Measurements from ENCODE around the gene PCGF5.
A peak's percentile ranks its signal among the peaks of the same experiment; 100 is the strongest.
"Not testable (repeated sequence)": the region's sequence is repeated elsewhere in the genome, so short reads cannot be mapped to it uniquely, and the experiment has no call there.

Gene PCGF5

GRCh38 chr10:91253300-91253699 is 32.8 kb downstream of the PCGF5 start (continued):
- TF ChIP-seq, protein P1, sequence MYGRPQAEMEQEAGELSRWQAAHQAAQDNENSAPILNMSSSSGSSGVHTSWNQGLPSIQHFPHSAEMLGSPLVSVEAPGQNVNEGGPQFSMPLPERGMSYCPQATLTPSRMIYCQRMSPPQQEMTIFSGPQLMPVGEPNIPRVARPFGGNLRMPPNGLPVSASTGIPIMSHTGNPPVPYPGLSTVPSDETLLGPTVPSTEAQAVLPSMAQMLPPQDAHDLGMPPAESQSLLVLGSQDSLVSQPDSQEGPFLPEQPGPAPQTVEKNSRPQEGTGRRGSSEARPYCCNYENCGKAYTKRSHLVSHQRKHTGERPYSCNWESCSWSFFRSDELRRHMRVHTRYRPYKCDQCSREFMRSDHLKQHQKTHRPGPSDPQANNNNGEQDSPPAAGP (tag by site-specific recombination; IDR thresholded peaks at IDR 0.05): no peak
- no peak for TF ChIP-seq ZBTB7A (tag by site-specific recombination; IDR thresholded peaks at IDR 0.05; ENCODE audit: low read depth)

GRCh38 chr10:91257310-91257709 is 36.8 kb downstream of the PCGF5 start:
- ChIA-PET POLR2A (no interaction called here), CTCF (interaction anchor here (0.8 kb wide), 1 partner anchor 214 kb away, joined by 3 read pairs; no protein-coding TSS in a partner anchor)
- H3K9me3 ChIP-seq (ENCODE audit: control insufficient read depth, insufficient read depth, low read depth, low read length): no peaks in the 10 kb centered on the region
- H3K36me3 ChIP-seq (ENCODE audit: control insufficient read depth in 2 of 2, insufficient read depth in 1 of 2, low read length in 2 of 2): peaks cover 12 to 37% of the 10 kb centered on the region in 2 experiments
- H3K4me1 ChIP-seq (ENCODE audit: control insufficient read depth, insufficient read depth, low read length): no peaks in the 10 kb centered on the region
- TF ChIP-seq KLF1 (tag by site-specific recombination; IDR thresholded peaks at IDR 0.05) (no peak), YY2 (tag by site-specific recombination; IDR thresholded peaks at IDR 0.05) (no peak), ZIC2 (tag by site-specific recombination; IDR thresholded peaks at IDR 0.05) (no peak), BCL6B (tag by site-specific recombination; IDR thresholded peaks at IDR 0.05) (no peak), SP2 (tag by site-specific recombination; IDR thresholded peaks at IDR 0.05) (no peak), ZFHX2 (tag by site-specific recombination; conservative IDR thresholded peaks at IDR 0.05) (no peak), ZNF664 (tag by site-specific recombination; IDR thresholded peaks at IDR 0.05) (no peak), ZBTB6 (tag by site-specific recombination; IDR thresholded peaks at IDR 0.05) (no peak), ZNF214 (tag by site-specific recombination; IDR thresholded peaks at IDR 0.05; ENCODE audit: borderline replicate concordance) (no peak), SALL2 (tag by site-specific recombination; IDR thresholded peaks at IDR 0.05; ENCODE audit: borderline replicate concordance) (no peak)
- TF ChIP-seq, protein P2, sequence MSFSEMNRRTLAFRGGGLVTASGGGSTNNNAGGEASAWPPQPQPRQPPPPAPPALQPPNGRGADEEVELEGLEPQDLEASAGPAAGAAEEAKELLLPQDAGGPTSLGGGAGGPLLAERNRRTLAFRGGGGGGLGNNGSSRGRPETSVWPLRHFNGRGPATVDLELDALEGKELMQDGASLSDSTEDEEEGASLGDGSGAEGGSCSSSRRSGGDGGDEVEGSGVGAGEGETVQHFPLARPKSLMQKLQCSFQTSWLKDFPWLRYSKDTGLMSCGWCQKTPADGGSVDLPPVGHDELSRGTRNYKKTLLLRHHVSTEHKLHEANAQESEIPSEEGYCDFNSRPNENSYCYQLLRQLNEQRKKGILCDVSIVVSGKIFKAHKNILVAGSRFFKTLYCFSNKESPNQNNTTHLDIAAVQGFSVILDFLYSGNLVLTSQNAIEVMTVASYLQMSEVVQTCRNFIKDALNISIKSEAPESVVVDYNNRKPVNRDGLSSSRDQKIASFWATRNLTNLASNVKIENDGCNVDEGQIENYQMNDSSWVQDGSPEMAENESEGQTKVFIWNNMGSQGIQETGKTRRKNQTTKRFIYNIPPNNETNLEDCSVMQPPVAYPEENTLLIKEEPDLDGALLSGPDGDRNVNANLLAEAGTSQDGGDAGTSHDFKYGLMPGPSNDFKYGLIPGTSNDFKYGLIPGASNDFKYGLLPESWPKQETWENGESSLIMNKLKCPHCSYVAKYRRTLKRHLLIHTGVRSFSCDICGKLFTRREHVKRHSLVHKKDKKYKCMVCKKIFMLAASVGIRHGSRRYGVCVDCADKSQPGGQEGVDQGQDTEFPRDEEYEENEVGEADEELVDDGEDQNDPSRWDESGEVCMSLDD (tag by site-specific recombination; IDR thresholded peaks at IDR 0.05): no peak
- H3K4me3 ChIP-seq (ENCODE audit: low read depth, low read length): no peak overlapping the region
- H3K27ac ChIP-seq (ENCODE audit: extremely low read depth, low read depth, low read length): no peak overlapping the region

DNA sequence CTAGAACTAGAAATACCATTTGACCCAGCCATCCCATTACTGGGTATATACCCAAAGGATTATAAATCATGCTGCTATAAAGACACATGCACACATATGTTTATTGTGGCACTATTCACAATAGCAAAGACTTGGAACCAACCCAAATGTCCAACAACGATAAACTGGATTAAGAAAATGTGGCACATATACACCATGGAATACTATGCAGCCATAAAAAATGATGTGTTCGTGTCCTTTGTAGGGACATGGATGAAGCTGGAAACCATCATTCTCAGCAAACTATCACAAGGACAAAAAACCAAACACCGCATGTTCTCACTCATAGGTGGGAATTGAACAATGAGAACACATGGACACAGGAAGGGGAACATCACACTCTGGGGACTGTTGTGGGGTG is 40.0 kb downstream of the PCGF5 start:
- POLR2A ChIA-PET; H3K4me3 ChIP-seq (ENCODE audit: low read depth, low read length); H3K36me3 ChIP-seq (ENCODE audit: control insufficient read depth in 2 of 2, insufficient read depth in 1 of 2, low read length in 2 of 2); H3K27ac ChIP-seq (ENCODE audit: extremely low read depth, low read depth, low read length); H3K9me3 ChIP-seq (ENCODE audit: control insufficient read depth, insufficient read depth, low read depth, low read length); H3K4me1 ChIP-seq (ENCODE audit: control insufficient read depth, insufficient read depth, low read length): not testable (repeated sequence)
- TF ChIP-seq ZNF146 (tag by site-specific recombination; IDR thresholded peaks at IDR 0.05): peak; percentile 92
- CTCF ChIA-PET: interaction anchor here (1.3 kb wide), 1 partner anchor 9 kb away, joined by 5 read pairs; no protein-coding TSS in a partner anchor

DNA sequence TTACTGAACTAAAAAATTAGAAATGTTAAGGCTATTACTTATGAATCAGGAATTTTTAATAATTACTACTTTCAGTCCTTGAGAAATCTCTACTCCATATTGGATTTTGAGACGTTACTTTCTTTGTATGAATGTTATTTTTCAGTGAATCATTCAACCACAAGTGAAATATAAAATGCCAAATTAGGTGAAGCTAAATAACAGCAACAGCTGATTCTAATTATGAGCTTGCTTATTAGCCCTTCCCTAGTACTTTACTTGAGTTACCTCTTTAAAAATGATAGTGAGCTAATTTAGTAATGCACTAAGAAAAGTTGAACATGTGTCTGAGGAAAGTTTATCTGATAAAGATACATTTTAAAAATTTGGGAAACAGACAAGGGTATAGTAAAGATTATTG is 51.4 kb downstream of the PCGF5 start:
- CTCF ChIA-PET: interaction anchor here (0.7 to 0.8 kb wide), 2 partner anchors 21 to 265 kb away, joined by 3 to 6 read pairs; no protein-coding TSS in a partner anchor
- Histone ChIP-seq H3K4me1 (ENCODE audit: control insufficient read depth, insufficient read depth, low read length) (no peaks in the 10 kb centered on the region), H3K4me3 (ENCODE audit: low read depth, low read length) (no peak overlapping the region), H3K27ac (ENCODE audit: extremely low read depth, low read depth, low read length) (no peak overlapping the region), H3K9me3 (ENCODE audit: control insufficient read depth, insufficient read depth, low read depth, low read length) (no peaks in the 10 kb centered on the region), H3K36me3 (ENCODE audit: control insufficient read depth in 2 of 2, insufficient read depth in 1 of 2, low read length in 2 of 2) (peaks cover 7 to 11% of the 10 kb centered on the region in 2 experiments)
- POLR2A ChIA-PET: no interaction called here
- no peak for TF ChIP-seq ZFP41 (tag by site-specific recombination; IDR thresholded peaks at IDR 0.05; ENCODE audit: borderline replicate concordance)
- no peak for TF ChIP-seq SETDB1 (IDR thresholded peaks at IDR 0.05; ENCODE audit: insufficient read length, low read length)
- TF ChIP-seq, protein P3, sequence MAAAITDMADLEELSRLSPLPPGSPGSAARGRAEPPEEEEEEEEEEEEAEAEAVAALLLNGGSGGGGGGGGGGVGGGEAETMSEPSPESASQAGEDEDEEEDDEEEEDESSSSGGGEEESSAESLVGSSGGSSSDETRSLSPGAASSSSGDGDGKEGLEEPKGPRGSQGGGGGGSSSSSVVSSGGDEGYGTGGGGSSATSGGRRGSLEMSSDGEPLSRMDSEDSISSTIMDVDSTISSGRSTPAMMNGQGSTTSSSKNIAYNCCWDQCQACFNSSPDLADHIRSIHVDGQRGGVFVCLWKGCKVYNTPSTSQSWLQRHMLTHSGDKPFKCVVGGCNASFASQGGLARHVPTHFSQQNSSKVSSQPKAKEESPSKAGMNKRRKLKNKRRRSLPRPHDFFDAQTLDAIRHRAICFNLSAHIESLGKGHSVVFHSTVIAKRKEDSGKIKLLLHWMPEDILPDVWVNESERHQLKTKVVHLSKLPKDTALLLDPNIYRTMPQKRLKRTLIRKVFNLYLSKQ (tag by site-specific recombination; IDR thresholded peaks at IDR 0.05; ENCODE audit: borderline replicate concordance): no peak
- TF ChIP-seq ZNF146 (tag by site-specific recombination; IDR thresholded peaks at IDR 0.05): no peak
- TF ChIP-seq ZNF404 (tag by site-specific recombination; IDR thresholded peaks at IDR 0.05): no peak
- TF ChIP-seq, protein P4, sequence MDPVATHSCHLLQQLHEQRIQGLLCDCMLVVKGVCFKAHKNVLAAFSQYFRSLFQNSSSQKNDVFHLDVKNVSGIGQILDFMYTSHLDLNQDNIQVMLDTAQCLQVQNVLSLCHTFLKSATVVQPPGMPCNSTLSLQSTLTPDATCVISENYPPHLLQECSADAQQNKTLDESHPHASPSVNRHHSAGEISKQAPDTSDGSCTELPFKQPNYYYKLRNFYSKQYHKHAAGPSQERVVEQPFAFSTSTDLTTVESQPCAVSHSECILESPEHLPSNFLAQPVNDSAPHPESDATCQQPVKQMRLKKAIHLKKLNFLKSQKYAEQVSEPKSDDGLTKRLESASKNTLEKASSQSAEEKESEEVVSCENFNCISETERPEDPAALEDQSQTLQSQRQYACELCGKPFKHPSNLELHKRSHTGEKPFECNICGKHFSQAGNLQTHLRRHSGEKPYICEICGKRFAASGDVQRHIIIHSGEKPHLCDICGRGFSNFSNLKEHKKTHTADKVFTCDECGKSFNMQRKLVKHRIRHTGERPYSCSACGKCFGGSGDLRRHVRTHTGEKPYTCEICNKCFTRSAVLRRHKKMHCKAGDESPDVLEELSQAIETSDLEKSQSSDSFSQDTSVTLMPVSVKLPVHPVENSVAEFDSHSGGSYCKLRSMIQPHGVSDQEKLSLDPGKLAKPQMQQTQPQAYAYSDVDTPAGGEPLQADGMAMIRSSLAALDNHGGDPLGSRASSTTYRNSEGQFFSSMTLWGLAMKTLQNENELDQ (tag by site-specific recombination; IDR thresholded peaks at IDR 0.05; ENCODE audit: low read depth): no peak
- TF ChIP-seq ZBTB21 (tag by site-specific recombination; IDR thresholded peaks at IDR 0.05): no peak

Measured in HEK293 (cell line).